ENCODE measurements around the gene TAOK2.
"Not testable (repeated sequence)": the region's sequence is repeated elsewhere in the genome, so short reads cannot be mapped to it uniquely, and the experiment has no call there.

The TAOK2 gene

DNA sequence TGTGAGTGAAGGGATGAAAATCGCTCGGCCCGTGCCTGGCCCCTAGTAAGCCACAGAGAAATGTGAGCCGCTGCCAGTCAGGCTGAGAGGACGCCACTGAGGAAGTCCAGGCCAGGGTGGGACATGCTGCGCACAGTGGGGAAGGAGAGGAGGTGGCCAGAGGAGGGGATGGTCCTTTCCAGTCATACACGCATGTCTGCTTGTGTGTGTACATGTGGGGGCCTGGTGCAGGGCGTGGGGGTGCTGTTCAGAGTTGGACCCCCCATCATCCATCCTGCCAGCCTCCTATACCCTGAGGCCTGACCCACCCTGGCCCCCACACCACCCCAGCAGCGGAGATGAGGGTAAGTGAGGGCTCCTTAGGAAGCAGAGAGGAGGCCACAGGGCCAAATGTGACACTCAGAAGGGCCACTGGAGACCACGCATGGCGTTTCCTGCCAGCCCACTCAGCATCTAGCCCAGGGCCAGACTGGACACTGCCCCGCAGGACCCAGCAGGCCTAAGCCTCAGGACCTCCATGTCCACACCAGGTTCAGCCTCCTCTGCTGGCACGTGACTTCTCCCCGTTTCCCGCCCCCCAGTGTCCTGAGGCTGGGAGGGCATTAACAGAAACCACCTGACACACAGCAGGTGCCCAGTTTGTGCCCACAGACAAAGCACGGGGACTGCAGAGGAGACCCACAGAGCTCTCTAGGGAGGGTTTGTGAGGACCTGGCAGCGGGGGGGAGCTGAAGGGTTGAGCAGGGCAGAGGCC is 30.2 kb downstream of the TAOK2 start:
- DNase-seq (ENCODE audit: low spot score): no peak

DNA sequence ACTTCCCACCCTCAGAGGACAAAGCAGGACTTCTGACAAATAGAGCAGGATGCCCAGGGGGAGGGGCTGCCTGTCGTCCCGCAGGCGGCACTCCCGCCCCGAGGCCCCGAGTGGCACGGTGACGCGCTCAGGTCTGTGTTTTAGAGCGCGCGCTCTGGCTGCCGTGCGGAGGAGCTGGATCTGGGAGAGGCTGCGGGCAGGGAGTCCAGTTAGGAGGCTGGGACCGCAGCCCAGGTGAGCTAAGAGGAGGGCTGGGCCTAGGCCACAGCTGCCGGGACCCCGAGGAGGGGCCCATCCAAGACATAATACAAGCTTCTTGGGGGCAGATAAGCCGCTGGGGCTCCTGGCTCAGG is 30.7 kb downstream of the TAOK2 start:
- no peak for DNase-seq (ENCODE audit: low spot score)

DNA sequence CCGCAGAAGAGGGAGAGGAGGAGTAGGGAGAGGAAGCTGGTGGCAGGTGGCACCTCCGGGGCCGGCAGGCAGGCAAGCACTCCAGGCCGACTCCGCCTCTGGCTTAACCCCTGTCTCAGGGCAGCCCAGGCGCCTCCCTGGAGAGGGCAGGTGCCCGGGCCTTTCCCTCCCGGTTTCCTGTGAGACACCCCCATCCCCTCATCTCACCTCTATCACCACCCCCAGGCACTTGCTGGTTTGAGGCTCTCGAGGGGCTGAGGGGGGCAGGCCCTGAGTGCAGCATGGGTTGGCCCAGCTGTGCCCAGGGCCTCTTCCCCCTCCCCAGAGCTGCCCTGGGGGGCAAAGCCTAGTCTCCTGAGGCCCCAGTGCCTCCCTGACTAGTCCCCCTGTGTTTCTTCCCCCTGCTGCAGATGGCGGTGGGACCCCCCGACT is 31.2 kb downstream of the TAOK2 start:
- no peak for DNase-seq (ENCODE audit: low spot score)

DNA sequence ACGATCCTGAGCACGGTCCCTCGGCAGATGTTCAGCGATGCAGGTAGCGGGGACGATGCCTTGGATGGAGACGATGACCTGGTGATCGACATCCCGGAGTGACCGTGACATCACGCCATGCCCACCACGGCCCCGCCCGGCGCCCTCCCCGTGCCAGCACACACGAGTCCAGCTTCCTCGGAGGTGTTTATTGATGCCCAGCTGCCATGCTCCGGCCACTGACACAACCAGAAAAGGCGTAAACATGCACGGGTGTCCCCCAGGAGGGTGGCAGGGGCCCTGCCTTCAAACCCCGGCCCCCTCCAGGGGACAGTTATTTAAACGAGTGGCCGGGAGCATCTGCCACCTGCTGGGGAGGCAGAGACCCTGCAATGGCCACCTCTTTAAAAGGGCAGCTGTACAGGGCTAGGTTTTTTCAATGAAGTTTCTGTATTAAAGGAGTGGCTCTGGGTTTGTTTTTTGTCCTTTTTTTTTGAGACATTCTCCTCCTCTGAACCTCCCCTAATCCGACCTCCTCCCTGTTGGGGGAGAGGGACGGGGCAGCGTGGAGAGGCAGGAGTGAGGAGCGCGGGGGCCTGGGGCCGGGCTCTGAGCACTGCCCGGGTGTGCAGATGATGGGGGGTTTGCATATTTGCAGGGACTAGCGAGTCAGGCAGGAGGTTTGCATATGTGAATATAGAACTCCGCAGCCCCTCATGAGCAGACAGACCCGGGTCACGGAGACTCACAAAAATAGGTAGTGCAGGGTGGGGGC is 31.9 kb downstream of the TAOK2 start:
- no peak for DNase-seq (ENCODE audit: low spot score)

DNA sequence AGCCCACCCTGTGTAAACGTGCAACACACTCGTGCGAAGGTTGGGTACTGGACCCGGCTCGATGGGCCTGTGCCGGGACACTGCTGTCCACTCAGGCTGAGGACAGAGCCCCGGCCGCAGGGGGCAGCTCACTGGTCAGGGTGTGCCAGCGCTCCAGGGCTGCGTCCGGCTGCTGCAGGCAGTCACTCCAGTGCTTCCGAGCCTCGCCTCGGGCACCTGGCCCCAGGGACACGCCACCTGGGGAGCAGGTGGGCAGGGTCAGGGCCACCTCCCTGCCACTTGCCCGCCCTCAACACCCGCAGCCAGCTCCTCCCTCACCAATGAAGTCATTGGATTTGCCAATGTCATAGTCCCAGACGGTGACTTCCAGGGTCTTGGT is 32.4 kb downstream of the TAOK2 start:
- DNase-seq (ENCODE audit: low spot score): no peak

DNA sequence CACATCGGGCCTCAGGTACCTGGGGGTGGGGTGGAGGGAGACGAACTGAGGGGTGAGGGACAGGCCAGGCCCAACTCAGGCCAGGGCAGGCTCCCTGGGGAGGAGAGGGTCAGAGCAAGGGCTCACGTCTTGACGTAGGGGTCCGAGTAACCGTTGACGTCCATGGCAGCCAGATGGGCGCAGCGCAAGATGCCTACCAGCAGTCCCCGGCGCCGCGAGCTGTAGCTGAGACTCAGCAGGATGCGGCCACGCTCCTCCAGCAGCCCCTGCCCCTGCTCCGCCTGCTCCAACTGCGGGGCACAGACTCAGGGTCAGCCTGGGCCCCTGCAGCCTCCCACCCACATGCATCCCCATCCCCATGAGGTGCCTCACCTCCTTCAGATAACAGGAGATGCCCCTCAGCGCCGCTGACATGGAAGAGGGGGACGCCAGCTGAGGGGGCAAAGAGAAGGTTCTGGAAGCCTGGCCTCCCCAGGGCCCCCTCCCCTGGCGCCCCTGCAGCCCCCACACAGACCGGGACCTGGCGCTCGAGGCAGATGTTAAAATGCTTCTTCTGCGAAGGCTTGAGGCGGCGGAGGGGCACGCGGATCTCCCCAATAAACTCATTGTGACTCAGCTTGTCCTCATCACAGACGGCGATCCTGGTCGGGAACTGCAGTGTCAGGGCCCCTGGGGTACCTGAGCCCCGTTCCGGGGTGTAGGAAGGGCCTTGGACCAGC is 33.1 kb downstream of the TAOK2 start:
- DNase-seq (ENCODE audit: low spot score): no peak

DNA sequence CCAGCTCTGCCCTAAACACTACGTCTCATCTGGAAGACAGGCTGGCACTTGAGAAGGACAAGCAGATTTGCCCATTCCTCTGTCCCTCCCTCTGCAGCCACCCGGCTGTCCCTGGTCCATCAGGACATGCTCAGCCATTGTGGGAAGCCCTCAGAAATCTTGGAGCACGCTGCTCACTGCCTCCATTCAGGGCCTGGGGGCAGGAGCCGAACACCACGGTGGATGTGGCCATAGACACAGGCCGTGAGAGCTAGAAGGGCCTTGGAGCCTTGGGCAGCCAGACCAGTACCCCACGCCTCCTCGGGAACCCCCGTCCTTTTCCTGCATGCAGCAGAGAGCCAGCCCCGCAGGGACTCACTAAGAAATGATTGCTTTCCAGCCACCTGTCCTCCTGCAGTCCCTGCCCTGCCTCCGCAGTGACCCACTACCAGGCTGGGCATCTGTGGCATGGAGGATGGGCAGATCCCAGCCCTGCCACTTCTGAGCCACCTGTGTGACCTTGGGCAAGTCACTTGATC is 33.8 kb downstream of the TAOK2 start:
- no peak for DNase-seq (ENCODE audit: low spot score)

DNA sequence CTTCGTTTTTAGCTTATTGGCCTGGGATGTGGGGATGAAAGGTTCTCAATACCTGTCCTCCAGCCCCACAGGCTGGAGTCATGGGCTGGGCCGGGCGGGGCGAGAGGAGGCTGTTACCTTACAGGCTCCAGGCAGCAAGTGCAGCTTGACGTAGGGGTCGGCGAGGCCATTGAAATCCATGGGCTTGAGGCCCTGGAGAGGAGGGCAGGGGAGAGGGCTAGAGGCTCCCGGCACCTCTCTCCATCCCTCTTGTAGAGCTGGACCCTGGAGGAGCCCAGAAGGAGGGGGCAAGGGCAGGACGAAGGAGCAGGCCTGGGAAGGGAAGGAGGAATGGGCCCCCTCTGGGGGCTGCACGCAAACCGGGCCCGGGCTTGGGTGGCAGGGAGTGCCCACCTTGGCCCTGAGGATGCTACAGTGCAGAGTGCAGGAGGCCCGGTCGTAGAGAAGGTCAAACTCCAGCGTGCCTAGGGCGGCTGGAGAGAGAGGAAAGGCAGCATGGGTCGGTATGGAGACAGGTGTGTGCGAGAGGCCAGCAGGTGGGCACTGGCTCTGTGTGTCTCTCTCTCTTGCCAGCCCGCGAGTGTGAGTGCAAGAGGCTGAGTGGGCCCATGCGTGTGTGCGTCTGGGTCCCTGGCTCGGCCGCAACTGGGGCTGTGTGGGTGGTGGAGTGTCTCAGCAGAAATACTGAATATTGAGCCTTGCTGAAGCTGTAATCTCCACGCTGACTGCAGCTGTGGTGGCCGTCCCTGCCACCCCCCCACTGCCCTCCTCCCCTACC is 35.6 kb downstream of the TAOK2 start:
- DNase-seq (ENCODE audit: low spot score): no peak

DNA sequence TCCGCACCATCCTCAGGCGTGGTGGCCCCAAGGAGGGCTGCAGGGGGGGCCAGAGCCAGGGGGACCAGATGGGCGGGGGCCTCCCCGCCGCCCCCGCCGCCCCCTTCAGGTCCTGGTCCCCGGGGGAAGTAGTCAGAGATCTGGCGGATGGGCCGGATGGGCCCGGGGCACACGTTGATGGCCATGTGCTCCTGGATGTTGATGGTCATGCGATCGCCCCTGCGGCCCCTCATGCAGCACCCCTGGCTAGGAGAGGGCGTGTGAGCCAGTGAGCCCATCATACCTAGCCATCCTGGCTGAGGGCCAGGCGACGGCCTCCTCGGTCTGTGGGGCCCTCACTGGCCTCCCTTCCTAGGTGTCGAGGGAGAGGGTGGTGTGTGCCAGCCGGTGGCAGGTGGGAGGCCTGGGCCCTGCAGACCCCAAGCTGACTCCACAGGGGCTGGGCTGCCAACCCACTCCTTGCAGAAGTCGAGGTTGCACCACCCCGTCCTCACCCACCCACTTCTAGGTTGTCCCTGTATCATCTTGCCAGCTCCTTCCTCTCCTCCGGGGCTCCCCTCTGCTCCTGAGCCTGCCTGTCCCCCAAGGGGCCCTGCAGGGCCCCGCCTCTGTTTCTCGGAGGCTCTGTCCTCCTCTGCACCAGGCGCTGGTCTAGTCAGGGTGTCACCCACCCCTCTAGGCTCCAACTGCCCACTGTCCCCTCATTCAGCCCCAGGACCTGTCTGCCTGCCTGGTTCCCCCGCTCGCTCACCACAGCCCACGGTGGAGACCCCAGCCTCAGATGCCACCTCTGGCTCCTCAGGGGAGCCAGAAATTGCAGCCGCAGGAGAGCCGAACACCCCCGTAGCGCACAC is 36.5 kb downstream of the TAOK2 start:
- no peak for DNase-seq (ENCODE audit: low spot score)

DNA sequence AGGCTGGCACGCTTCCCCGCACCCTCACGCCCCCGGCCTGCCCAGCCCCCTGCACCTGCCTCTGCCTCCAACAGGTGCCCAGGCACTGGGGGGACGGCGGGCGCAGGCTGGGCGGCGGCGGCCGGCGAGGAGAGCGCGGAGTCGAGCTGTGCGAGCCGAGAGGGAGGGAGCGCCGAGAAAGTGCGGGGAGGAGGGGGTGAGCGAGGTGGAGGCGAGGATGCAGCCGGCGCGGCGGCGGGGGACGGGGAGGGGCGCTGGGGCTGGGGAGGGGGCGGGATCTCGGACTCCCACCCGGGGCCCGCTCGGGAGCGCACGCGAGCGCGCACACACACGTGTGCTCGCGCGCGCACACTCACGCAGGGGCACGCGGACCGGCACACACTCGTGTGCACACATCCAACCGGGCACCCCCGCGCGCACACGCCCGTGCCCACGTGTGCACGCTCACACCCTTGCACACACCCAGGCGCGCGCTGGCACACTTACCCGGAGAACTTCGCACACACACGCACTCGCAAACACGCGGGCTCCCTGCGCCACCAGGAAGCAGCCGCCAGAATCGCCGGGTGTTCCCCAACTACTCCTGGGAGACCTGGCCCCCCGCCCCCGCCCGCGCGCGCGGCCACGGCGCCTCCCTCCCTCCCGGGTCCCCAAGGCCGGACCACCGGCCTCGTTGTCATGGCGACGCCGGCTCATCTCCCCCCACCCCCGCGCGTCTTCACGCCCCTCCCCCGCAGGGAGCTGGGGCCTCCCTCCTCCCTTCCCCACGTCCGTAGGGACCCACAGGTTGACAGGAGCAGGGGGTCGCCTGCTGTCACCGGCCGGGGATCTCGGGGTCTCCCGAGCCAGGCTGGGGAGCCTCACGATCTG is 37.4 kb downstream of the TAOK2 start, which contains the start of gene DOC2A:
DOC2A (minus strand) TSS at position 184 of the 870 bp plus-strand sequence. CDS start 805 bp downstream, outside the sequence.
- no peak for DNase-seq (ENCODE audit: low spot score)

DNA sequence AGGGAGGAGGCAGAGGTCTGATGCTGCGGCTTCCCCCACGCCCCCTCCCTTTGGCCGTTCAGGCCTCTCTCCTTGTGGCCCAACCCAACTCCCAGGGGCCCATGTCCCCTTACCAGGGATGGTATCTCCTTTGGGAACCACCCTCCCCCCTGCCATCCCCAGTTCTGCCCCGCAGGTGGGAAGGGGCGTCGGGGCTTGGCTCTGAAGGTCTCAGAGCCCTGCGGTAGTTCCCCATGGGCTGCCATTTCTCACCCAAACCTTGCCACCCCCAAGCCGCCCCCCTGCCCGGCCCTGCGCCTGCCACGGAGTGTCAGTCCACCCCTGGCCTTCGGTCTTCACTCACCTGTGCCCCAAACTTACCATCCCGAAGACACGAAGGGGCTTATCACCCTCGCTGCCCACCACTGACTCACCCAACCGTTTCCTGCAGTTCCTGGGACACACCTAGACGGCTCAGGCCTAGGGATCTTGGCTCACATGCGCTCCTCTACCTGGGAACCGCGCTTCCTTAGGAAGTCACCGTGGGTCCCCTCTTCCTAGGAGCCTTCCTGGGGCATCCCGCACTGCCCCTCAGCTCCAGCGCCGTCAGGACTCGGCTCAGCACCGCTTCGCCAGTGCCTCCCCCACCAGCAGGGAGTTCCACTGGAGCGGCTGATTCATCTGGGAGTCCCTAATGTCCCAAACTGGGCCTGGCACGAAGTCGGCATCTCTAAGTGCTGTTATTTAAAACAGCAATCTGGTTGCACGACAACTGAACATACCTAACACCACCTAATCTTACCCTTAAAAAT is 38.2 kb downstream of the TAOK2 start:
- DNase-seq (ENCODE audit: low spot score): no peak

DNA sequence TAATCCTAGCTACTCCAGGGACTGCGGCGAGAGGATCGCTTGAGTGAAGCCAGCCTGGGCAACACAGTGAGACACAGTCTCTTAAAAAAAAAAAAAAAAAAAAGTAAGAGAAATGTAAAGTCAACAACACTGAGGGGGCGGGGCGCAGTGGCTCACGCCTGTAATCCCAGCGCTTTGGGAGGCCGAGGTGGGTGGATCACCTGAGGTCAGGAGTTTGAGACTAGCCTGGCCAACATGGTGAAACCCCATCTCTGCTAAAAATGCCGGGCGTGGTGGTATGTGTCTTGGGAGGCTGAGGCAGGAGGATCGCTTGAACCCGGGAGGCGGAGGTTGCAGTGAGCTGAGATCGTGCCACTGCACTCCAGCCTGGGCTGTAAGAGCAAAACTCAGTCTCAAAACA is 38.9 kb downstream of the TAOK2 start:
- DNase-seq (ENCODE audit: low spot score): not testable (repeated sequence)

DNA sequence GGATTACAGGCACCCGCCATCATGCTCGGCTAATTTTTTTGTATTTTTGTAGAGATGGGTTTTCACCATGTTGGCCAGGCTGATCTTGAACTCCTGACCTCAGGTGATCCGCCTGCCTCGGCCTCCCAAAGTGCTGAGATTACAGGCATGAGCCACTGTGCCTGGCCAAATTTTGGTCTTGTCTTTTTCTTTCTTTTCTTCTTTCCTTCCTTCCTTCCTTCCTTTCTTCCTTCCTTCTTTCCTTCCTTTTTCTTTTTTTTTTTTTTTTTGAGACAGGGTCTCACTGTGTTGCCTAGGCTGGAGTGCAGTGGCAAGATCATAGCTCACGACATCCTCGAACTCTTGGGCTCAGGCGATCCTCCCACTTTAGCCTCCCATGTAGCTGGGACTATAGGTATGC is 41.8 kb downstream of the TAOK2 start:
- DNase-seq (ENCODE audit: low spot score): not testable (repeated sequence)

DNA sequence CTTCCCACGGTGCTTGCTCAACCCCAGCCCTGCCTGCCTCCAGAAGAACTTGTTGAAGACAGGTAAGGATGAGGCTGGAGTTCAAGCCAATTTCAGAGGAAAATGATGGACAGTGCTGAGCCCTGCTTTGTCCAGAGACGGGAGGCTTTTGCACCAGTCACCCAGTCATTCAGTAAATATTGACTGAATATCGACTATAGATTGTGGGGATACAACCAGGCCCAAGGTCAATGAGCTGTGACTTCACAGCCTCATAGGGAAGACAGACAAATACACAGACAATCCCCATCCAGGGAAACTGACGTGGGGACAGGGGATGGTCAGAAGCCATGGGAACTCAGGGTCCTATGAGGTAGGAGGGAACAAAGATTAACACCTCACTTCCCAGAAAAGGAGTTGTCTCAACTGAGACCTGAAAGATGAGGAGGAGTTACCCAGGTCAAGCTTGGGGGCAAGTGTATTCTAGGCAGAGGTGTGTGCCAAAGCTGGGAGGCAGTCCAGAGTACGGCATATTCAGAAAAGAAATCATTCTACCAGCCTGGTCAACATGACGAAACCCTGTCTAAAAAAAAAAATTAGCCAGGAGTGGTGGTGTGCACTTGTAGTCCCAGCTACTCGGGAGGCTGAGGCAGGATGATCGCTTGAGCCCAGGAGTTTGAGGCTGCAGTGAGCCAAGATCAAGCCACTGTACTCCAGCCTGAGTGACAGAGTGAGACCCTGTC is 43.0 kb downstream of the TAOK2 start:
- no peak for DNase-seq (ENCODE audit: low spot score)

DNA sequence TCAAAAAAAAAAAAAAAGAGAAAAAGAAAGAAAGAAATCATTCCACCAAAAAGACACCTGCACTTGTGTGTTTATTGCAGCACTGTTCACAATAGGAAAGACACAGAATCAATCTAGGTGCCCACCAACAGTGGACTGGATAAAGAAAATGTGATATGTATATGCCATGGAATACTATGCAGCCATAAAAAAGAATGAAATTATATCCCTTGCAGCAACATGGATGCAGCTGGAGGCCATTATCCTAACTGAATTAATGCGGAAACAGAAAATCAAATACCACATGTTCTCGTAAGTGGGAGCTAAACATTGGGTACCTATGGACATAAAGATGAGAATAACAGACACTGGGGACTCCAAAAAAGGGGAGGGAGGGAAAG is 43.6 kb downstream of the TAOK2 start:
- no peak for DNase-seq (ENCODE audit: low spot score)

DNA sequence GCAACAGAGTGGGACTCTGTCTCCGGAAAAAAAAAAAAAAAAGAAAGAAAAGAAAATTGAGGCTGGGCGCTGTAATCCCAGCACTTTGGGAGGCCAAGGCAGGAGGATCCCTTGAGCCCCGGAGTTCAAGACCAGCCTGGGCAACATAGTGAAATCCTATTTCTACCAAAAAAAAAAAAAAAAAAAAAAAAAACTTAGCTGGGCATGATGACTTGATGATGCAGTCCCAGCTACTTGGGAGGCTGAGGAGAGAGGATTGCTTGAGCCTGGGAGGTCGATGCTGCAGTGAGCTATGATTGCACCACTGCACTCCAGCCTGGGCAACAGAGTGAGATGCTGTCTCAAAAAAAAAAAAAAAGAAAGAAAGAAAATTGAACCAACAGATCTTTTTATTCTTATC is 44.3 kb downstream of the TAOK2 start:
- DNase-seq (ENCODE audit: low spot score): not testable (repeated sequence)

DNA sequence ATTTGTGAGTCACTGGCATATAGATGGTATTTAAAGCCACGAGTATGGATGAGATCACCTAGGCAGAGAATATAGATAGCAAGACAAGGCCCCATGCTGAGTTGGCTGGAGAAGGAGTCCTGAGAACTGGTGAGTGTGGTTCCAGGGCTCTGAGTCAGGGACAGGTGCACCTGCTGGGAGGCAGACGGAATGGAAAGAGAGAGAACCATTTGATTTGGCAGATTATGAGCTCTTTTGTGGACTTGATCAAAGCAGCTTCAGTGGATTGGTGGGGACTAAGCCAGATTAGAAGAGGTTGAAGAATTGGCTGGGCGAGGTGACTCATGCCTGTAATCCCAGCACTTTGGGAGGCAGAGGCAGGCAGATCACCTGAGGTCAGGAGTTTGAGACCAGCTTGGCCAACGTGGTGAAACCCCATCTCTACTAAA is 45.1 kb downstream of the TAOK2 start:
- DNase-seq (ENCODE audit: low spot score): no peak

DNA sequence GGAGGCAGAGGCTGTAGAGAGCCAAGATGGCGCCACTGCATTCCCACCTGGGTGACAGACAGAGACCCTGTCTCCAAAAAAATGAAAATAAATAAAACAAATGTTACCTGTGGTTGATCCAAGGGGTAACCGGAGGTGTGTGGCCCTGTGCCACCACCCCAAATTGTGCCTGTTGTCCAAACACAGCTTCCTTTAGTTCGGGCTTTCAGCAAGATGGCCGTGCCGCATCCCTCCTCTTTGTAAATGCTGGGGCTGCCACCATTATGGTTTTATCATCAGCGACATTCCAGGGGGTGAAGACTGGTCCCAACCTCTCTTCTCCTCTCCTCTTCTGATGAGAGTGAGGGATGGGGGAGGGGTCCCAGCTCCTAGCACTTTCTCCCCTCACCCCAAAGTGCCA is 49.2 kb downstream of the TAOK2 start, which contains the start of gene C16orf92:
C16orf92 (plus strand) TSS at position 312 of the 400 bp plus-strand sequence. CDS start 143 bp downstream, outside the sequence.
- no peak for DNase-seq (ENCODE audit: low spot score)

Measured in Ammon's horn (tissue), 1 donor.